SU-DHL-6 (cell line): ENCODE results near the gene ZNF674.

Experiments used
- EZH2phosphoT487 ChIP-seq: fragments of 200-600 bp; sonication (generic), shearing (Covaris generic); conservative IDR thresholded peaks from 2 replicates; pipeline ENCODE4 v1.6.1; 2018; ENCODE audit warnings: mild to moderate bottlenecking, antibody characterized with exemption, low read length, moderate library complexity, mixed read lengths
- TF ChIP-seq, protein P1 (sequence below): fragments of 200-600 bp; sonication (generic); IDR thresholded peaks from one replicate; pipeline ENCODE4 v1.5.1; 2017; ENCODE audit warnings: antibody characterized with exemption, mild to moderate bottlenecking, low read length, moderate library complexity; ENCODE audit not compliant: insufficient read depth, poor library complexity, severe bottlenecking

DNA sequence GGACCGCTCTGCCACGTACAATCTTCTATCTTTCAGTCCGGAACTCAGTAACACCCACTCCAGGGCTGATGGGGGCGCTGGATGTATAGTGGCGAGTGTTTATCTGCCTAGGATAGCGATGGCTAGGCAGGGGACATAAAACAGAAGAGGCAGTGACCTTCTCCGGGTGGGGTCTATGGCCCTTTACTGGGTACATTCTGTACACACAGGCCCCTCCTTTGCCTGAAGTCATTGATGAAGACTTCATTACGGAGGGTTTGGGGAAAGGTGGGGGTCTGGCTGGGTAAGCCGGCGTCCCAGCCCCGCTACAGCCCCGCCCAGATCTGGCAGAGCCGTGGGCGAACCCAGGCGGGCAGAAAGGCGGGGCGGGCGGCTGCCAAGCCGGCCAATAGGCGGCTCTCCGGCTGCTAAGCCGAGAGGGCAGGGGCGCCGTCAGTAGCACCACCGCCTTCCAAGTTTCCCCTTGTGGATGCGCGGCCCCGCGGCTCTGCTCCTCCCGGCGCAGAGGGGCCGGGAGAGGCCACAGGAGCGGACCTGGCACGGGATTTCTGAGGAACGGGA lies 28.2 kb upstream of the ZNF674 start, which contains the start of gene CHST7:
- TF ChIP-seq, protein P1, sequence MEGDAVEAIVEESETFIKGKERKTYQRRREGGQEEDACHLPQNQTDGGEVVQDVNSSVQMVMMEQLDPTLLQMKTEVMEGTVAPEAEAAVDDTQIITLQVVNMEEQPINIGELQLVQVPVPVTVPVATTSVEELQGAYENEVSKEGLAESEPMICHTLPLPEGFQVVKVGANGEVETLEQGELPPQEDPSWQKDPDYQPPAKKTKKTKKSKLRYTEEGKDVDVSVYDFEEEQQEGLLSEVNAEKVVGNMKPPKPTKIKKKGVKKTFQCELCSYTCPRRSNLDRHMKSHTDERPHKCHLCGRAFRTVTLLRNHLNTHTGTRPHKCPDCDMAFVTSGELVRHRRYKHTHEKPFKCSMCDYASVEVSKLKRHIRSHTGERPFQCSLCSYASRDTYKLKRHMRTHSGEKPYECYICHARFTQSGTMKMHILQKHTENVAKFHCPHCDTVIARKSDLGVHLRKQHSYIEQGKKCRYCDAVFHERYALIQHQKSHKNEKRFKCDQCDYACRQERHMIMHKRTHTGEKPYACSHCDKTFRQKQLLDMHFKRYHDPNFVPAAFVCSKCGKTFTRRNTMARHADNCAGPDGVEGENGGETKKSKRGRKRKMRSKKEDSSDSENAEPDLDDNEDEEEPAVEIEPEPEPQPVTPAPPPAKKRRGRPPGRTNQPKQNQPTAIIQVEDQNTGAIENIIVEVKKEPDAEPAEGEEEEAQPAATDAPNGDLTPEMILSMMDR: peak; percentile 28
- no peak for TF ChIP-seq EZH2phosphoT487
